HG02973 (cell line): ENCODE measurements around the gene EHMT1.
"Not testable (repeated sequence)": the region's sequence is repeated elsewhere in the genome, so short reads cannot be mapped to it uniquely, and the experiment has no call there.

Source experiments
- ATAC-seq: cut with Tn5 transposase; IDR thresholded peaks from one replicate; pipeline ENCODE4 v1.9.1; 2021; ENCODE audit warnings: moderate library complexity; ENCODE audit not compliant: unreplicated experiment

EHMT1 gene

GRCh38 chr9:137590123-137590468, 28.7 kb upstream of the EHMT1 start:
- no peak for ATAC-seq

GRCh38 chr9:137590469-137591383, 28.1 kb upstream of the EHMT1 start, which contains the start of gene ZMYND19:
Gene ZMYND19, minus strand, starts transcription at chr9:137590512. Its CDS starts 249 bp downstream, at chr9:137590263.
- ATAC-seq = peak; percentile 73

- ATAC-seq = no peak
Measured at GRCh38 chr9:137592767-137593166, 26.0 kb upstream of the EHMT1 start.

DNA sequence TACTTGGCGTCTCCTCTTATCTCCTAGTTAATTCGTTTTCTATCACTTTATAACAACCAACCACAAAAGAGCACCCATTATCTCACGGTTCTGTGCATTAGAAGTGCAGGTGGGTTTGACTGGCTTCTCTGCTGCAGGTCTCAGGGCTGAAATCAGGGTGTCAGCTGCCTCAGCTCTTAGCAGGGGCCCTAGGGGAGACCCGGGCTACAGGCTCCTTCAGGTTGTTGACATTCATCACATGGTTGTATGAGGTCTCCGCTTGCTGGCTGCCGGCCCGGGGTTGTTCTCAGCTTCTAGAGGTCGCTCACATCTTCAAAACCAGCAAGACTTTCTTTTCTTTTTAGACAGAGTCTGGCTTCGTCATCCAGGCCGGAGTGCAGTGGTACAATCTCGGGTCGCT, 25.6 kb upstream of the EHMT1 start:
- ATAC-seq = no peak

DNA sequence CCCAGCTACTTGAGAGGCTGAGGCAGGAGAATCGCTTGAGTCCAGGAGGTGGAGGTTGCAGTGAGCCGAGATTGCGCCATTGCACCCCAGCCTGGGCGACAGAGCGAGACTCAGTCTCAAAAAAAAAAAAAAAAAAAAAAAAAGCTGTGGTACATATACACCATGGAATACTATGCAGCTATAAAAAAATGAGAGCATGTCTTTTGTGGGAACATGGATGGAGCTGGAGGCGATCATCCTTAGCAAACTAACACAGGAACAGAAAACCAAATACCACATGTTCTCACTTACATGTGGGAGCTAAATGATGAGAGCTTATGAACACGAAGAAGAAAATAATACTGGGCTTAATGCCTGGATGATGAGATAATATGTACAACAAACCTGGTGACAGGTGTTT, 22.2 kb upstream of the EHMT1 start:
- ATAC-seq = not testable (repeated sequence)

- ATAC-seq = no peak
Measured at GRCh38 chr9:137598943-137599342, 19.9 kb upstream of the EHMT1 start.

DNA sequence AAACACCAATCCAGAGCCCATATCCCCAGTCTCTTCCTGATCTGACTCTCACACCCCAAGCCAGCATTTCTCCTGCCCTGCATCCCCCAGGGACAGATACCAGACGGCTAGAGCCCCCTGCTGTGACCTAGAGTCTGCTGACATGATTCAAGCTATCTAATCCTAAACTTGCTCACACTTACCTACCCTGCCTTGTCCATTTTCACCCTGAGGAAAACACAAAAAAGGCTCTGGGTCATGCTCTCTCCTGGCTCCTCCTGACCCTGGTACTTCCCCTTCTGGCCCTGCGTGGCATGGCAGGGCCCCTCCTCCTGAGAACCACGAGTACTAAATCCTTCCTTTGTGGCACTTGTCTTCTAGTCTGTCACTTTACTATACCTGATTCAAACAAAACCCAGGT, 16.1 kb upstream of the EHMT1 start:
- ATAC-seq = no peak

GRCh38 chr9:137603879-137604278, 14.9 kb upstream of the EHMT1 start:
- ATAC-seq = no peak

GRCh38 chr9:137604345-137605086, 14.3 kb upstream of the EHMT1 start:
- no peak for ATAC-seq

GRCh38 chr9:137605121-137606004, 13.4 kb upstream of the EHMT1 start, which contains the start of gene ARRDC1:
Gene ARRDC1, plus strand, starts transcription at chr9:137605686. Its CDS starts 32 bp downstream, at chr9:137605718.
- ATAC-seq = peak; percentile 59

GRCh38 chr9:137606005-137606621, 12.7 kb upstream of the EHMT1 start:
- peak; percentile 16 for ATAC-seq

GRCh38 chr9:137606734-137607138, 12.1 kb upstream of the EHMT1 start:
- no peak for ATAC-seq

GRCh38 chr9:137607141-137607857, 11.5 kb upstream of the EHMT1 start:
- no peak for ATAC-seq

GRCh38 chr9:137610944-137611343, 7.9 kb upstream of the EHMT1 start:
- no peak for ATAC-seq

GRCh38 chr9:137611623-137612609, 6.9 kb upstream of the EHMT1 start:
- ATAC-seq = no peak

DNA sequence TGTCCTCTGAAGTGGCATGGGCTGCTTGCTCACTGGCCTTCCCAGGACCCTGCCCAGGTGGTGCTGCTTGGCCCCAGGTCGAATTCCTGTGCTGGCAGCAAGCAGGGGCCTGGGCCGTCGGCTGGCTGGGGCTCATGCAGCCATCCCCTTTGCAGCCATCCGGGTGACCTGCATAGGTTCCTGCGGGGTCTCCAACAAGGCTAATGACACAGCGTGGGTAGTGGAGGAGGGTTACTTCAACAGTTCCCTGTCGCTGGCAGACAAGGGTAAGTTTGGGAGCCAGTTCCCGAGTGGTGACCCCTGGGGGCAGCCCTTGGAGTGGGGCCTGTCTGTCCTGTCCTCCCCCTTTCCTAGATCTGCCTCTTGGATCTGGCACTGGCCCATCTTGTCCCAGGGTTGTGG, 6.1 kb upstream of the EHMT1 start:
- no peak for ATAC-seq

DNA sequence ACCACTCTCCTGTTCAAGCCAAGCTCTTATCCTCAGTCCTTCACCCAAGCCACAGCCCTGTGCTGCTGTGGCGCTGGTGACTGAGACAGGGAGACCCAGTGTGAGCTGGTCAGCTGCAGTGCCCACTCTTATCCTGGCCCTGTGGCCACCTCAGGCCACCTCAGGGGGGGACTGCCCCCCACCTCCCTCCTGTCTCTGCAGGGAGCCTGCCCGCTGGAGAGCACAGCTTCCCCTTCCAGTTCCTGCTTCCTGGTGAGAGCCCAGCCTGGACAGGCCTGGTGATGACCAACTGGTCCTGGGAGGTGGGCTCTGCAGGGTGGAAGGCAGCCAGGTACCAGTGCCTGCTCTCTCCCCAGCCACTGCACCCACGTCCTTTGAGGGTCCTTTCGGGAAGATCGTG, 5.5 kb upstream of the EHMT1 start:
- ATAC-seq = no peak

- no peak for ATAC-seq
Measured at GRCh38 chr9:137613738-137614523, 4.9 kb upstream of the EHMT1 start.
